Astrocyte (in vitro differentiated cells and primary cell): ENCODE data around the gene HMGN3.

Experiments
- EZH2 ChIP-seq: IDR thresholded peaks from 2 replicates; pipeline ENCODE4 v1.6.1; 2012; ENCODE audit warnings: mild to moderate bottlenecking, low read length, inconsistent platforms; ENCODE audit not compliant: insufficient read depth
- TF ChIP-seq, protein P1 (sequence below): IDR thresholded peaks from 2 replicates; pipeline ENCODE4 v1.5.1; 2011; ENCODE audit warnings: low read depth, mild to moderate bottlenecking, inconsistent platforms, low read length, moderate library complexity; ENCODE audit not compliant: insufficient read depth

DNA sequence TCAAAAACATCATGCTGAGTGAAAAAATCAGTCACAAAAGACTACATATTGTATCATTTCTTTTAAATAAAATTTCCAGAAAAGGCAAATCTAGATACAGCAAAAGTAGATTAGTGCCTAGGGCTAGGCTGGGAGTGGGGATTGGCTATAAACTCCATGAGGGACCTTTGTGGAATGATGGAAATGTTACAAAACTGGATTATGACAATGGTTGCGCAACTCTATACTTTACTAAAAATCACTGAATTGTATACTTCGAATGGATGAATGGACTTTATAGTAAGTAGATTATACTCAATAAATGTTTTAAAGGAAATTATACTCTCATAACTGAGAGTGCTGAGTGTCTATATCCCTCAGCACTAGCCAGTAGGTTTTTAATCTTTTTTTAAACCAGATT is 4.3 kb downstream of the HMGN3 start:
- no peak for TF ChIP-seq EZH2
- TF ChIP-seq, protein P1, sequence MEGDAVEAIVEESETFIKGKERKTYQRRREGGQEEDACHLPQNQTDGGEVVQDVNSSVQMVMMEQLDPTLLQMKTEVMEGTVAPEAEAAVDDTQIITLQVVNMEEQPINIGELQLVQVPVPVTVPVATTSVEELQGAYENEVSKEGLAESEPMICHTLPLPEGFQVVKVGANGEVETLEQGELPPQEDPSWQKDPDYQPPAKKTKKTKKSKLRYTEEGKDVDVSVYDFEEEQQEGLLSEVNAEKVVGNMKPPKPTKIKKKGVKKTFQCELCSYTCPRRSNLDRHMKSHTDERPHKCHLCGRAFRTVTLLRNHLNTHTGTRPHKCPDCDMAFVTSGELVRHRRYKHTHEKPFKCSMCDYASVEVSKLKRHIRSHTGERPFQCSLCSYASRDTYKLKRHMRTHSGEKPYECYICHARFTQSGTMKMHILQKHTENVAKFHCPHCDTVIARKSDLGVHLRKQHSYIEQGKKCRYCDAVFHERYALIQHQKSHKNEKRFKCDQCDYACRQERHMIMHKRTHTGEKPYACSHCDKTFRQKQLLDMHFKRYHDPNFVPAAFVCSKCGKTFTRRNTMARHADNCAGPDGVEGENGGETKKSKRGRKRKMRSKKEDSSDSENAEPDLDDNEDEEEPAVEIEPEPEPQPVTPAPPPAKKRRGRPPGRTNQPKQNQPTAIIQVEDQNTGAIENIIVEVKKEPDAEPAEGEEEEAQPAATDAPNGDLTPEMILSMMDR, result no peak
